Hepatocyte (in vitro differentiated cells): ENCODE results near the gene SLC9A3.

Source experiments
- EZH2 ChIP-seq: fragments of 200-600 bp; sonication (generic); IDR thresholded peaks from 2 replicates; pipeline ENCODE4 v1.6.1; 2016; ENCODE audit warnings: antibody characterized with exemption, mild to moderate bottlenecking, borderline replicate concordance
- EZH2phosphoT487 ChIP-seq: fragments of 200-600 bp; sonication (generic); IDR thresholded peaks from one replicate; pipeline ENCODE4 v1.6.1; 2018; ENCODE audit warnings: antibody characterized with exemption, mild to moderate bottlenecking, low read depth, moderate library complexity; ENCODE audit not compliant: unreplicated experiment, severe bottlenecking
- TF ChIP-seq, protein P1 (sequence below): fragments of 200-600 bp; sonication (generic); IDR thresholded peaks from 2 replicates; pipeline ENCODE4 v1.5.1; 2016; ENCODE audit warnings: antibody characterized with exemption, mild to moderate bottlenecking; ENCODE audit not compliant: poor library complexity

GRCh38 chr5:484556-484955, 39.7 kb downstream of the SLC9A3 start:
- TF ChIP-seq, protein P1, sequence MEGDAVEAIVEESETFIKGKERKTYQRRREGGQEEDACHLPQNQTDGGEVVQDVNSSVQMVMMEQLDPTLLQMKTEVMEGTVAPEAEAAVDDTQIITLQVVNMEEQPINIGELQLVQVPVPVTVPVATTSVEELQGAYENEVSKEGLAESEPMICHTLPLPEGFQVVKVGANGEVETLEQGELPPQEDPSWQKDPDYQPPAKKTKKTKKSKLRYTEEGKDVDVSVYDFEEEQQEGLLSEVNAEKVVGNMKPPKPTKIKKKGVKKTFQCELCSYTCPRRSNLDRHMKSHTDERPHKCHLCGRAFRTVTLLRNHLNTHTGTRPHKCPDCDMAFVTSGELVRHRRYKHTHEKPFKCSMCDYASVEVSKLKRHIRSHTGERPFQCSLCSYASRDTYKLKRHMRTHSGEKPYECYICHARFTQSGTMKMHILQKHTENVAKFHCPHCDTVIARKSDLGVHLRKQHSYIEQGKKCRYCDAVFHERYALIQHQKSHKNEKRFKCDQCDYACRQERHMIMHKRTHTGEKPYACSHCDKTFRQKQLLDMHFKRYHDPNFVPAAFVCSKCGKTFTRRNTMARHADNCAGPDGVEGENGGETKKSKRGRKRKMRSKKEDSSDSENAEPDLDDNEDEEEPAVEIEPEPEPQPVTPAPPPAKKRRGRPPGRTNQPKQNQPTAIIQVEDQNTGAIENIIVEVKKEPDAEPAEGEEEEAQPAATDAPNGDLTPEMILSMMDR = no peak
- TF ChIP-seq EZH2 = no peak
- no peak for TF ChIP-seq EZH2phosphoT487
